PFSK-1 (cell line): ENCODE results near the gene CTU2.

Source experiments
- FOXP2 ChIP-seq: optimal IDR thresholded peaks from 2 replicates; pipeline ENCODE3; 2011; ENCODE audit warnings: borderline replicate concordance, control low read depth, inconsistent platforms; ENCODE audit not compliant: insufficient read depth; ENCODE audit errors: extremely low read length, extremely low read depth
- POLR2AphosphoS5 ChIP-seq: IDR thresholded peaks from 2 replicates; pipeline ENCODE4 v1.6.1; 2012; ENCODE audit warnings: low read depth, mild to moderate bottlenecking, control low read depth, low read length, moderate library complexity
- SIN3A ChIP-seq: IDR thresholded peaks from 2 replicates; pipeline ENCODE4 v1.6.1; 2012; ENCODE audit warnings: mild to moderate bottlenecking, low read length, moderate library complexity, borderline replicate concordance; ENCODE audit not compliant: insufficient read depth

- no peak for TF ChIP-seq POLR2AphosphoS5
- TF ChIP-seq FOXP2 = no peak
- no peak for TF ChIP-seq SIN3A
Measured at GRCh38 chr16:88759245-88759975, 53.1 kb downstream of the CTU2 start.
